Left kidney (tissue), 2 donors: ENCODE results near the gene F11R. TPM values are rescaled to one million over a fixed set of nuclear protein-coding genes. Genes with fewer than 3 reads are reported as not detected.
"Not testable (repeated sequence)": the region's sequence is repeated elsewhere in the genome, so short reads cannot be mapped to it uniquely, and the experiment has no call there.

Experiments
- DNase-seq: peaks from one replicate; pipeline ENCODE4 v3.0.0-alpha.2; 2013
- polyA plus RNA-seq: library from polyadenylated mRNA; unstranded; fragments of 120-200 nt; gene quantifications from one replicate; pipeline ENCODE4 v1.2.1, GENCODE V29; 2013; ENCODE audit not compliant: insufficient read length

F11R gene
- polyA plus RNA-seq, 1 donor: 97.2 TPM

DNA sequence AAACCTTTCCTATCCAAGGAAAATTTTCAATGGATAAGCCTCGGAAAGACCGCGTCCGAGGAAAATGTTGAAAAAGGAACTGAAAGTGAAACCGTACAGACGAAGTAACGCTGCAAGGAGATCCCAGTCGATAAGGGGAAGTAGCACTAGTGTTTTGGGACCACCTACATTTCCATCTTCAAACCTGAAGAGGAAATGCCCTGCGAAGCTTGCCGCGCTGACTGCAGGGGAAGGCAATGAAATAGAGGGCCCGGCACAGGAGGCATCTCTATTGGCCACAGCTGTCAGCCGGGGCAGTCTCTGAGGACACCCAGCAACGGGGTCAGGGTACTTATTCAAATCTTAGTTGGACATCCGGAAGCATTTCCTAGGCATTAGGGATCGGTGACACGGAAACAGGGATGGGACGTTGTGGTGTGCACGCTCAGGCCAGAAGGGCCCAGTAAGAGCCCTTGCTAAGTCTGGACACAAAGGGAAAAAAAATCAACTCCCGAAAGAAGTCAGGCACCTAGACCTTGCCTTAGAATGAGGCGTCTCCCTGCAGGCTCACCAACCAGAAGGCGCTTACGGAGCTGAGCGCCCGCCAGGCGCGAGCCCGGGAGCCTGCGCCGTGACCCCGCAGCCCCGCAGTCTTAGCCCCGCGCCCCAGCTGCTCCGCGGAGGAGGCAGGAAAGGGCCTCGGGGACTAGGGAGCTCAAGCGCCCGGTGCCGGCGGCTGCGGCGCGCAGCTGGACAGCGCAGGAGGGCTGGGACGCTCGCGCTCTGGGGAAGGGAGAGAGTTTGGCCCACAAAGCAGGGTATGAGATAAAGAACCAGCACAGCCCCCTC lies 24.2 kb upstream of the F11R start:
- peak; percentile 58 for DNase-seq

DNA sequence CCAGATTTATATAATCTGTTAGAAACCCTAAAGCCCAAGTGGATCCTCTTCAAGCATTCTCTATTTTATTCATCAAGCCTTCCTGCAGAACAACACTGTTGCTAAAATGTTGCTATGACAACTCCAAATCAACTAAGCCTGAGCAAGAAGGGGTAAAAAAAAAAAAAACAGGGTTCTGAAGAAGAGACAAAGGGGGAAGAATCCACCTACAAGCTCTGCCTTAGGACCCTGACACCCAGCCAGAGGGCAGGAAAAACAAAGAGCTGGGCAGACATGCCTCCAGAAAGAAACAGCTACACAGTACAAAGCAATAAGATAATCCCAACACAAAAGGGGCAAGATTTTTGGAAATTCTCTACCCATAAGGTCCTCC lies 23.6 kb upstream of the F11R start:
- no peak for DNase-seq

DNA sequence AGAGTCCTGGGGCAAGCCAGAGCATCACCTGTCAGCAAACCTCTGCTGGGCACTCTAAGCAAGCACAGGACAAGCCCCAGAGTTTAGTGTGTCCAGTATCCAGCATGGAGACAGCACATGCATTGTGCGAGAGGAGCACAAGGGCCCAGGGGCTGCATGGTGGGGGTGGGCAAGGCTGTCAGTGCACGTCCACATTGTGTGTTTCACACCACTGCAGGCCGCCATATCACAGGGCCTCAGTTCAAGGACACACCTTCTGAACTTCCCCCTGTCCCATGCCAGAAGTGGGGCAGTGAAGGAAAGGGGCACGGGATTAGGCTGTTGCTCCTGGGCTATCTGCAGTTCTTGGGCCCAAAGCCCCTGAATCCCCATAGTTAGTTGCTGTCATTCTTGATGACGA lies 18.6 kb upstream of the F11R start:
- DNase-seq: no peak

DNA sequence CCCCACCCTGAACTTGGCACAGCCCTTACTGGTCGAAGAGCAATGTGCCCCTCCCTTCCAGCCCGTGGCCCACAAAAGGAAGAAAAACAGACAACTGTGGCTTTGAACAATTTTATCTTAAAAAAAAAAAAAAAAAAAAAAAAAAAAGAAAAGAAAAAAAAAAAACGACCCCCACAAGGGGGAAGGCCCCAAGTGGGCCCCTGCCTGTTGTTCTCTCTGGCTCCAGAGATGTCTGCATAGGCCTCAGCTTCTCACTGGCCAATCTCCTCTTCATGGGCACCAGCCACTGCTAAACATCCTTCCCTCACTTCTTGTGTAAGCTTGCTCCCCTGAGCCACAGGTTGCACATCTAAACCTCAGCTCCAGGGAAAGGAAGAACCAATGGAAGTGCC lies 18.2 kb upstream of the F11R start:
- DNase-seq: no peak

DNA sequence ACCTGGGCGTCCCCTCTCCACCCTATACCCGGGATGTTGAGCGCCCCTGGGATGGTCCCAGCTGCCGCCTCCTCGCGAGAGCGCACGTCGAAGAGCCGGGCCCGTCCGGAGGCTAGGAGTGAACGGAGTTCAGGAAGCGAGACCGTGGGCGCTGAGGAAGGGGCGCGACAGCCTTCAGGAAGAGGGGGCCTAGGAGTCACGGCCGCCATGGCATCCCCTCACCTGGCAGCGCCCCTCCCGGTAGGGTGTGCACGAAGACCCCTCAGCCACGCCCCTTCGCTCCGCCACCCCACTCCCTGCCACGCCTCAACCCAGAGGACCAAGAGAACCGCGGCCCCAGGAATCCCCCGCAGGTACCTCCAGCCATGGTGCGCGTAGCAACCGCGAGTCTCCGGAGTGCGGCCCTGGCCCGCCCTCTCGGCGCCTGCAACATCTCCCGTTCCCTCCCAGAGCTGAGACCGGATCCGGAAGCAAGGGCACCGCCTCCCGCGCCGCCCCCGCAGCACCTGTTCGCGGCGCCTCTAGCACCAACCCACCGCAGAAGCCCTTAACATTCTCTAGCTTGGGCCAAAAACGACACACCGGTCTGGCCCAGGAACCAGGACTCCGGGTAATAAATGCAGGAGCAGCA lies 17.7 kb upstream of the F11R start, which contains the start of gene TSTD1:
Gene TSTD1 (minus strand): TSS at position 442 of the 631 bp plus-strand sequence. CDS start 75 bp downstream, at position 367.
- peak; percentile 61 for DNase-seq

GRCh38 chr1:161037661-161038522 lies 16.9 kb upstream of the F11R start:
- DNase-seq: no peak

DNA sequence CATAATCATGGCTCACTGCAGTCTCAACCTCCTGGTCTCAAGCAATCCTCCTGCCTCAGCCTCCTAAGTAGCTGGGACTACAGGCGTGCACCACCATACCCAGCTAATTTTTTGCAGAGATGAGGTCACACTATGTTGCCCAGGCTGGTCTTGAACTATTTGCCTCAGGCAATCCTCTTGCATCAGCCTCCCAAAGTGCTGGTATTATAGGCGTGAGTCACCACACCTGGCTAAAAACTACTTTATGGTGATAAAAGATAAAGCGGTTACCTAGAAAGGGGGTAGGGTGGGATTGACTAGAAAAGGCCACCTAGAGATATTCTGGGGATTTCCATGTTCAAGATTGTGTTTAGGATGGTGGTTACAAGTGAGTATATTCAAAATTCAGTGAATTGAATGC lies 12.8 kb upstream of the F11R start:
- no peak for DNase-seq

DNA sequence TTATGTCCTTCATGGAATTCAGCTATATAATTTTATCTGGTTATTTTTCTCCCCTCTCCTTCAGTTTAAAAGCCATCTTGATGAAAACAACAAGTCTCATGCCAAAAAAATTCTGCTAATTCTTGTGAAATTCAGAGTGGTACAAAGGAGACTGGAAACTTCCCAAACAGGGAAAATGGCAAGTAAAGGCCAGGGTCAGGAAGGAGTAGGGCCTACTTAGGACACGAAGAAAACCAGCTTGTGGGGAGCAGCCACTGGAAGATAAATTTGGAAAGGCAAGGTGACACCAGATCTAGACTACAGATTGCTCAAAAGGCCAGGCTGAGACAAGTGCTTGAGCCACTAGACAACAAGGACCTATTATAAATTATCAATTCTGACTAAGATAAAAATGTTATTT lies 11.5 kb upstream of the F11R start:
- no peak for DNase-seq

- no peak for DNase-seq
These were observed 10.9 kb upstream of the F11R start for GRCh38 chr1:161031874-161032273.

DNA sequence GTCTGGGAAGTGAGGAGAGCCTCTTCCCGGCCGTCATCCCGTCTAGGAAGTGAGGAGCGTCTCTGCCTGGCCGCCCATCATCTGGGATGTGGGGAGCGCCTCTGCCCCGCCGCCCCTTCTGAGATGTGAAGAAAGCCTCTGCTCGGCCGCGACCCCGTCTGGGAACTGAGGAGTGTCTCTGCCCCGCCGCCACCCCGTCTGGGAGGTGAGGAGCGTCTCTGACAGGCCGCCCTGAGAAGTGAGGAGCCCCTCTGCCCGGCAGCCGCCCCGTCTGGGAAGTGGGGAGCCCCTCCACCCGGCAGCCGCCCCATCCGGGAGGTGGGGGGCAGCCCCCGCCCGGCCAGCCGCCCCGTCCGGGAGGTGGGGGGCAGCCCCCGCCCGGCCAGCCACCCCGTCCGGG lies 8.5 kb upstream of the F11R start:
- not testable (repeated sequence) for DNase-seq

DNA sequence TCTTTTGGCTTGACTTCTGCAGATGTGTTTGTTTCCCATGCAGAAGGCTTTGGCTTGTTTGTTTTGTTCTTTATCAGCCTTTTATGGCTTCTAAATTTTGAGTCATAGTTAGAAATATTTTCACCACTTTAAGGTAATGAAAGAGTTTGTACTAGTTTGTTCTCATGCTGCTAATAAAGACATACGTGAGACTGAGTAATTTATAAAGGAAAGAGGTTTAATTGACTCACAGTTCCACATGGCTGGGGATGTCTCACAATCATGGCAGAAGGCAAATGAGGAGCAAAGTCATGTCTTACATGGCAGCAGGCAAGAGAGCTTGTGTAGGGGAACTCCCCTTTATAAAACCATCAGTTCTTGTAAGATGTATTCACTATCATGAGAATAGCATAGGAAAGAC lies 6.0 kb upstream of the F11R start:
- DNase-seq: not testable (repeated sequence)

DNA sequence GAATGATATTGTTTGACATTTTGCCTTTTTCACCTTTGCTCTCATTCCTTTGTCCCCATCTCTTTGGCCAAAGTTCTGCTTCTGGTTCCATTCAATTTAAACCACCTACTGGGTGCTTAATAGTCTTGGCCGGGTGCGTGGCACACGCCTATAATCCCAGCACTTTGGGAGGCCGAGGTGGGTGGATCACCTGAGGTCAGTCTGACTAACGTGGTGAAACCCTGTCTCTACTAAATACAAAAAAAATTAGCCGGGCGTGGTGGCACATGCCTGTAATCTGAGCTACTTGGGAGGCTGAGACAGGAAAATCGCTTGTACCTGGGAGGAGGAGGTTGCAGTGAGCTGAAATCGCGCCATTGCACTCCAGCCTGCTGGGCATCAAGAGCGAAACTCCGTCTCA lies 1.5 kb upstream of the F11R start:
- not testable (repeated sequence) for DNase-seq

DNA sequence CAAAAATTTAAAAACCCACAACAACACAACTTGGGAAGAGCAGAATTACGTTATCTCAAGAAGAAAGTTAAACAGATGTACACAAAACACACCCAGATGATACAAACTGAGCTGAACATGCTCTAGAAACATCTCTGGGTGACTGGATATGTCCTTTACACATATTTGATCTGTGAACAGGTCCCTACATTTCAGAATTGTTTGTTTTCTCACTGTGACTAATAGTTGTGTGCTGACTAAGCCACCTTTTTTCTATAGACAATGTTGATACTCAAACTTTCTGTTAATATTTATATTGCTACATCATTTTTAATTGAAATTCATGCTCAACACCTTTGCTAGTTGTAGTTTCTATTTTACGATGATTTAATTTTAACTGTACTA lies 1.0 kb upstream of the F11R start:
- no peak for DNase-seq

DNA sequence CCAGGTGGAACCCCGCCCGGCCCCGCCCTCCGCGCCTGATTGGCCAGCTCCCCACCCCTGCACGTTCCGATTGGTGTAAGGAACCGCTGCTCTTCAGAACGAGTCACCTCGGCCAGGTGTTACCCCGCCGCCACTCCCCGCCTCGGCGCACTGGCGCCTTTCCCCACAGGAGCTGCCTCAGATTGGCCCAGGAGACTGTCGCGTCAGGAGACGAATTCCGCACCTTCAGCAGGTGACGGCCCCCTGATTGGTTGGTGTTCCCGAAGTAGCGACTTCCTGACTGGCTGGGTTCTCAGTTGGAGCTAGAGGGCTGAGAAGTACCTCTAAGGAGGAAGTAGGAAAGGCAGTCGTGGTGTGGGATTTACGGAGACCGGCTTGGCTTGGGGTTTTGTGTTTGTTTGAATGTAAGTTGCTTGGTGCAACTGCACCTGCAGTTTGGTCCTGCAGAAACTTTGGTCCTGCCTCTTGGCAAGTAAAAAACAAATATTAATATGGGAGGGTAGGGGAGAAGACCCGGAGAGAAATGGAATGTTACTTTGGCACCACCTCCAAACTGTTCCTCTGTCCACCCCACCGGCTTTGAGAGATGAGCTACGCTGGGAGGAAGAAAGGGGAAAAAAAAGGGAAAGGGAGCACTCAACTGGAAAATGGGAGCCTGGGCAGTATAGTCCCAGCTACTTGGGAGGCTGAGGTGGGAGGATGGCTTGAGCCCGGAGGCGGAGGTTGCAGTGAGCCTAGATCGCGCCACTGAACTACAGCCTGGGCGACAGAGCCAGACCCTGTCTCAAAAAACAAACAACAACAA lies 415 bp upstream of the F11R start:
- peak; percentile 82 for DNase-seq

DNA sequence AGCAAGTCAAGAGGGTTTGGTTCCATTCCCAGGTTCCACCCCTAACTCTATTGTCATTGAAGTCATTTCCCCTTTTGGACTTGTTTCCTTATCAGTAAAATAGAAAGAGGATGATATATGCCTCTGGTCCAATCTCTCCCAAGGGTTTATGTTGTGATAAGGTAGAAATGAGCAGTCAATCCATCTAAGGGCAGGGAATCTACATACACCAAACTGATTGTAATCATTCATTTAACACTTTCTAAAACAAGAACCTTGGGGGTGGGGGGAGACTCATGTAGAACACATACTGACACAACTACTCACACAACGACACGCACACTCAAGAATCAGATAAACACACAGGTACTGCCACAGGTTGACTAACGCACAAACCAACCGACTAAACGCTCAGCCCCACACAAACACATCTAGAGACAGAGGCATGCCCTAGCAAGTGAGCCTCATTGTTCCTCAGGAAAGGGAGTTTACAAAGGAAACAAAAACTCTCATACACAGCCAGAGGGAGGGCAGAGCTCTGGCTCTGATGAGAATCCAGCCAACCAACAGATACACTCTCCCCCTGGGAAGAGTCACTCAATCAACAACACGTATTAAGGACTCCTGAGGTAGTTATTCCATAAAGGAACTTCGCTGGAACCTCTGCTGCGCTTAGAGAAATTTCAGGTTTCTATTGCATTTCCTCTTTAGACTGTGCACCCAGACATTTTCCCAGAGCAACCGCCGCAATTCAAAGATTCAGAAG lies 1.0 kb downstream of the F11R start:
- no peak for DNase-seq

DNA sequence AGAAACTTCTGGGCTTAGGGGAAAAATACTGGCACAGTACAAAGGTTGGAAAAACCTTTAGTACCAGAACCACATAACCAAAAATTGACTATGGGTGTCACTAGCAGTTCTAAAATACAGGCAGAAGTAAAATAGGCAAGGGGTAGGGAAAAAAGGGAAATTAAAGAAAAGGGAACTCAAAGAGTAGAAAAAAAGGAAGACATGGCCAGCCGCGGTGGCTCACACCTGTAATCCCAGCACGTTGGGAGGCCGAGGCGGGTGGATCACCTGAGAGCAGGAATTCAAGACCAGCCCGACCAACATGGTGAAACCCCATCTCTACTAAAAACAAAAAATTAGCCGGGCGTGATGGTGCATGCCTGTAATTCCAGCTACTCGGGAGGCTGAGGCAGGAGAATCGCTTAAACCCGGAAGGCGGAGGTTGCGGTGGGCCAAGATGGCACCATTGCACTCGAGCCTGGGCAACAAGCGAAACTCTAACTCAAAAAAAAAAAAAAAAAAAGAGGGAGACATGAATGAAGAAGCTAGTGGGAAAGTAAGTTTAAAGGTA lies 1.8 kb downstream of the F11R start:
- DNase-seq: not testable (repeated sequence)

- DNase-seq: no peak
These were observed 2.4 kb downstream of the F11R start for GRCh38 chr1:161018631-161018930.

- DNase-seq: no peak
These were observed 3.0 kb downstream of the F11R start for GRCh38 chr1:161017756-161018630.

- not testable (repeated sequence) for DNase-seq
These were observed 3.8 kb downstream of the F11R start for GRCh38 chr1:161017181-161017580.

GRCh38 chr1:161016683-161017082 lies 4.3 kb downstream of the F11R start:
- not testable (repeated sequence) for DNase-seq
